DOHH2 (cell line): ENCODE data around the gene SLC7A7.
"Not testable (repeated sequence)": the region's sequence is repeated elsewhere in the genome, so short reads cannot be mapped to it uniquely, and the experiment has no call there.

Source experiments
- CTCF ChIP-seq: fragments of 200-600 bp; sonication (generic); IDR thresholded peaks from one replicate; pipeline ENCODE4 v1.5.1; 2014; ENCODE audit warnings: antibody characterized with exemption, mild to moderate bottlenecking, low read depth, low read length; ENCODE audit not compliant: poor library complexity, severe bottlenecking
- EZH2phosphoT487 ChIP-seq: fragments of 200-600 bp; sonication (generic); IDR thresholded peaks from 2 replicates; pipeline ENCODE4 v1.6.1; 2017; ENCODE audit warnings: borderline replicate concordance, mild to moderate bottlenecking, antibody characterized with exemption, low read length, moderate library complexity, mixed read lengths

GRCh38 chr14:22776849-22777248 lies 38.4 kb downstream of the SLC7A7 start:
- not testable (repeated sequence) for TF ChIP-seq CTCF, EZH2phosphoT487
